ENCODE data around the gene PCDHA4.
"Not testable (repeated sequence)": the region's sequence is repeated elsewhere in the genome, so short reads cannot be mapped to it uniquely, and the experiment has no call there.

The PCDHA4 gene

GRCh38 chr5:140800816-140801493 lies 5.9 kb upstream of the PCDHA4 start, which contains the start of gene PCDHA3:
Gene PCDHA3, plus strand, starts transcription at chr5:140801057.
- Mint-ChIP-seq H3K27me3 (peaks cover 13% of the 10 kb centered on the region), H3K36me3 (ENCODE audit: low read depth) (peaks cover 18% of the 10 kb centered on the region), H3K9me3 (peaks cover 42% of the 10 kb centered on the region), H3K4me1 (no peaks in the 10 kb centered on the region), H3K27ac (no peak within 1 kb of the TSS), H3K4me3 (no peak within 1 kb of the TSS)
- DNase-seq: no peak
- ATAC-seq: no peak

- H3K27me3 Mint-ChIP-seq: peaks cover 18% of the 10 kb centered on the region
These were observed 5.4 kb upstream of the PCDHA4 start for GRCh38 chr5:140801494-140801841.

GRCh38 chr5:140802381-140802780 lies 4.5 kb upstream of the PCDHA4 start:
- not testable (repeated sequence) for H3K27ac Mint-ChIP-seq, H3K4me1 Mint-ChIP-seq, ATAC-seq, DNase-seq, H3K4me3 Mint-ChIP-seq
- H3K9me3 Mint-ChIP-seq: peaks cover 44% of the 10 kb centered on the region
- H3K36me3 Mint-ChIP-seq (ENCODE audit: low read depth): peaks cover 21% of the 10 kb centered on the region
- peaks cover 18% of the 10 kb centered on the region for H3K27me3 Mint-ChIP-seq

More at GRCh38 chr5:140801494-140801841, 5.4 kb upstream of the PCDHA4 start:
- Mint-ChIP-seq H3K27ac (no peak overlapping the region), H3K4me3 (no peak overlapping the region), H3K9me3 (peaks cover 42% of the 10 kb centered on the region), H3K4me1 (no peaks in the 10 kb centered on the region), H3K36me3 (ENCODE audit: low read depth) (peaks cover 18% of the 10 kb centered on the region)
- no peak for ATAC-seq
- no peak for DNase-seq

GRCh38 chr5:140802781-140803271 lies 4.0 kb upstream of the PCDHA4 start:
- Mint-ChIP-seq H3K4me3 (no peak overlapping the region), H3K27me3 (peaks cover 21% of the 10 kb centered on the region), H3K9me3 (peaks cover 47% of the 10 kb centered on the region), H3K4me1 (no peaks in the 10 kb centered on the region), H3K36me3 (ENCODE audit: low read depth) (peaks cover 21% of the 10 kb centered on the region), H3K27ac (no peak overlapping the region)
- no peak for ATAC-seq
- no peak for DNase-seq

GRCh38 chr5:140808241-140808888 lies 1.5 kb downstream of the PCDHA4 start:
- Mint-ChIP-seq H3K27me3 (peaks cover 20% of the 10 kb centered on the region), H3K9me3 (peaks cover 49% of the 10 kb centered on the region)
- not testable (repeated sequence) for H3K36me3 Mint-ChIP-seq (ENCODE audit: low read depth); DNase-seq; H3K4me1 Mint-ChIP-seq; ATAC-seq; H3K27ac Mint-ChIP-seq; H3K4me3 Mint-ChIP-seq

- Mint-ChIP-seq H3K27ac (no peak overlapping the region), H3K4me3 (no peak overlapping the region), H3K27me3 (peaks cover 18% of the 10 kb centered on the region), H3K4me1 (no peaks in the 10 kb centered on the region), H3K9me3 (peaks cover 46% of the 10 kb centered on the region), H3K36me3 (ENCODE audit: low read depth) (peaks cover 5% of the 10 kb centered on the region)
- DNase-seq (no peak), ATAC-seq (no peak)
These were observed 2.0 kb downstream of the PCDHA4 start for GRCh38 chr5:140808889-140809291.

GRCh38 chr5:140821375-140822280 lies 14.8 kb downstream of the PCDHA4 start, which contains the start of gene PCDHA5:
Gene PCDHA5, plus strand, starts transcription at chr5:140821613.
- peak; percentile 40 for DNase-seq
- Mint-ChIP-seq H3K4me3 (no peak within 1 kb of the TSS), H3K4me1 (no peaks in the 10 kb centered on the region)

GRCh38 chr5:140822281-140822629 lies 15.4 kb downstream of the PCDHA4 start:
- Mint-ChIP-seq H3K27me3 (peaks cover 23% of the 10 kb centered on the region), H3K9me3 (peaks cover 20% of the 10 kb centered on the region), H3K4me3 (no peak overlapping the region), H3K27ac (no peak overlapping the region), H3K4me1 (no peaks in the 10 kb centered on the region), H3K36me3 (ENCODE audit: low read depth) (peaks cover 7% of the 10 kb centered on the region)
- DNase-seq (no peak), ATAC-seq (no peak)

More at GRCh38 chr5:140821375-140822280, 14.8 kb downstream of the PCDHA4 start, which contains the start of gene PCDHA5:
- H3K36me3 Mint-ChIP-seq (ENCODE audit: low read depth): peaks cover 5% of the 10 kb centered on the region
- H3K9me3 Mint-ChIP-seq: peaks cover 14% of the 10 kb centered on the region
- ATAC-seq: no peak
- H3K27ac Mint-ChIP-seq: no peak within 1 kb of the TSS
- peaks cover 18% of the 10 kb centered on the region for H3K27me3 Mint-ChIP-seq

GRCh38 chr5:140822969-140823368 lies 16.1 kb downstream of the PCDHA4 start:
- H3K27me3 Mint-ChIP-seq: peaks cover 28% of the 10 kb centered on the region

GRCh38 chr5:140823475-140823874 lies 16.6 kb downstream of the PCDHA4 start:
- Mint-ChIP-seq H3K4me3 (no peak overlapping the region), H3K4me1 (no peaks in the 10 kb centered on the region), H3K36me3 (ENCODE audit: low read depth) (peaks cover 12% of the 10 kb centered on the region), H3K9me3 (peaks cover 21% of the 10 kb centered on the region), H3K27ac (no peak overlapping the region), H3K27me3 (peaks cover 31% of the 10 kb centered on the region)
- ATAC-seq: no peak
- DNase-seq: no peak

More at GRCh38 chr5:140822969-140823368, 16.1 kb downstream of the PCDHA4 start:
- not testable (repeated sequence) for H3K4me1 Mint-ChIP-seq; H3K4me3 Mint-ChIP-seq; H3K27ac Mint-ChIP-seq; DNase-seq; H3K36me3 Mint-ChIP-seq (ENCODE audit: low read depth); ATAC-seq
- peaks cover 22% of the 10 kb centered on the region for H3K9me3 Mint-ChIP-seq

GRCh38 chr5:140827704-140828361 lies 21.0 kb downstream of the PCDHA4 start, which contains the start of gene PCDHA6:
Gene PCDHA6, plus strand, starts transcription at chr5:140827960. Its CDS starts 132 bp downstream, at chr5:140828092.
- Mint-ChIP-seq H3K9me3 (peaks cover 33% of the 10 kb centered on the region), H3K36me3 (ENCODE audit: low read depth) (peaks cover 14% of the 10 kb centered on the region), H3K4me1 (no peaks in the 10 kb centered on the region), H3K27me3 (peaks cover 26% of the 10 kb centered on the region), H3K4me3 (no peak within 1 kb of the TSS), H3K27ac (no peak within 1 kb of the TSS)
- ATAC-seq (no peak), DNase-seq (no peak)

GRCh38 chr5:140828362-140828737 lies 21.5 kb downstream of the PCDHA4 start:
- DNase-seq (no peak), ATAC-seq (no peak)
- Mint-ChIP-seq H3K36me3 (ENCODE audit: low read depth) (peaks cover 14% of the 10 kb centered on the region), H3K4me3 (no peak overlapping the region), H3K9me3 (peaks cover 36% of the 10 kb centered on the region), H3K4me1 (no peaks in the 10 kb centered on the region), H3K27me3 (peaks cover 29% of the 10 kb centered on the region), H3K27ac (no peak overlapping the region)

GRCh38 chr5:140829511-140830501 lies 22.9 kb downstream of the PCDHA4 start:
- H3K4me3 Mint-ChIP-seq, H3K4me1 Mint-ChIP-seq, H3K27ac Mint-ChIP-seq, DNase-seq, ATAC-seq: not testable (repeated sequence)
- peaks cover 15% of the 10 kb centered on the region for H3K36me3 Mint-ChIP-seq (ENCODE audit: low read depth)
- peaks cover 40% of the 10 kb centered on the region for H3K9me3 Mint-ChIP-seq
- peaks cover 38% of the 10 kb centered on the region for H3K27me3 Mint-ChIP-seq

Measured in activated naive CD8-positive, alpha-beta T cell treated with anti-CD3 and anti-CD28 coated beads, Interleukin-2, amount 50 U/mL, for 24 hours (primary cell).